GM21360 (cell line): ENCODE results near the gene SART3.
"Not testable (repeated sequence)": the region's sequence is repeated elsewhere in the genome, so short reads cannot be mapped to it uniquely, and the experiment has no call there.

Source experiments
- ATAC-seq: cut with Tn5 transposase; IDR thresholded peaks from one replicate; pipeline ENCODE4 v1.9.1; 2021; ENCODE audit warnings: mild to moderate bottlenecking, moderate library complexity; ENCODE audit not compliant: unreplicated experiment

SART3 gene

DNA sequence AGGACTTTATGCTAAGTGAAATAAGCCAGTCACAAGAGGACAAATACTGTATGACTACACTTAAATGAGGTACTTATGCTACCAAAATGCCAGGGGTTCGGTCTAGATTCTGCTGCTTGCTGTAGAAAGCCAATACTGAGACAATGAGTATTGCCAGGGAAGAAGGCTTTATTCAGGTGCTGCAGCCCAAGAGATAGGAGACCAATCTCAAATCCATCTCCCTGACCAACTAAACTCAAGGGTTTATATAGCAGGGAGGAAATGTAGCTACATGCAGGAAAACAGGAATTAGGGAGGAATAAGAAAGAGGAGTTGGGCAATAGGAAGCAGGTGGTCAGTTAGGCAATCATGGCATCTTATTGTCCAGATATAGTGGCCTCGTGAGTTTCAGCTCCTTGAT lies 58.1 kb downstream of the SART3 start:
- no peak for ATAC-seq

DNA sequence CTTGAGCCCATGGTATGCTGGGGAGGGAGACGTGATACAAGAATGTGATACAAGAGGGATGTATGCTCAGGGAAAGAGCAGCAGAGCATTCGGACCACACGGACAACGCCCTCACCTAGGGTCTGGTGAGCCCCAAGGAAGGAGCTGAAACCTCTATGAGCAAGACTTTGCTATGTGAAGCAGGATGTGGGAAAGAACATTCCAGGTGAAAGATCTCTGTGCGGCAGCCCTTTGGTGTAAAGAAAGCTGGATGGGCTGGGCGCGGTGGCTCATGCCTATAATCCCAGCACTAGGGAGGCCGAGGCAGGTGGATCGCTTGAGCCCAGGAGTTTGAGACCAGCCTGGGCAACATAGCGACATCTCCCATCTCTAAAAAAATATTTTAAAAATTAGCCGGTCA lies 62.8 kb downstream of the SART3 start:
- no peak for ATAC-seq

DNA sequence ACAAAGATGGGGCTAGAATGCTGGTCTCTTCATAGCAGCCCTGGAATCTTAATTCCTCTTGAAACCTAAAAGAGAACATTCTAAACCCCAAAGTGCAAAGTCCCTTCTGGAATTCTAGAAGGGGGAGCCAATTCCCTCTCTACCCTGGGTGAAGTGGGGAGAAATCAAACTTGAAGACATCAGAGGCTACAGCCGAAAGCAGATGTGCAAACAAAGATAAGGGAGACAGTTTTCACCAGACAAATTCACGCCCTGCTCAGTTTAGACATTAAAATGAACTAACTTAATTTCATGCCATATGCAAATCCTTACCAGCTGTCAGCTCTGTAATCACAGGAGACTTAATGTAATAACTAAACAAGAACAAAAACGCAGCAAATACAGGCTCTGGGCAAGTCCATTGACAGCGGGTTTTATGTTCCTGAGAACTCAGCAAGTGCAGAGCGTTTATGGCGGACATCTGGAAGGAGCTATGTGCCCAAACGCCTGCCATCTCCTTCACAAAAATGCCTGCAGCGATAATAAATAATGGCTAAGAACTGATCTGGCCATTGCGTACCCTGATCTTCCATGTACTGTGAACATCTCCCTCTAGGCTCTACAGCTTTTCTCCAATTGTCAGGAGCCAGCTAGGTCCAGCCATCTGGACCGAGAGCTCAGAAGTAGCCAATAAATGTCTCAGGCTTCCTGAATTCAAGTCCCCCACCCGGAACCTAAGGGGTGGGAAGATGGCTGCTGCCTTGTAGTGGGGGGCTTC lies 65.0 kb downstream of the SART3 start:
- ATAC-seq: no peak

DNA sequence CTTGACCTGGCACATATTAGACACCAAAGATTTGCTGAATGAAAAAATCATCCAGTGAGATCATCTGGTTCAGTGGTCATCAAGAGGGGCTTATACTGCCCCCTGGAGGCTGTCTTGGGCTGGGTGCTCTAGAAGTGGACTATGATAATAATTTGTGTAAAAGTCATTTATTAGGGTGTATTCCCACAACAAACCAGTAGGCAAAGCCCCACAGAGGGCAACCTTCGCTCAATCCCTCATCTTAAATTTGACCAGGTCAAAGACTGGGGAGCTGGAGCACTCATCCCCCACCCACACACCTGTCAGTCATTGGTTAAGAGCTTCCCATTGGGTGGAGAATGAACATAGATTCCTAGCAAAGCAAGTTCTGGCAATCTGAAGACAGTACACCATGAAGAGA lies 65.9 kb downstream of the SART3 start:
- no peak for ATAC-seq

DNA sequence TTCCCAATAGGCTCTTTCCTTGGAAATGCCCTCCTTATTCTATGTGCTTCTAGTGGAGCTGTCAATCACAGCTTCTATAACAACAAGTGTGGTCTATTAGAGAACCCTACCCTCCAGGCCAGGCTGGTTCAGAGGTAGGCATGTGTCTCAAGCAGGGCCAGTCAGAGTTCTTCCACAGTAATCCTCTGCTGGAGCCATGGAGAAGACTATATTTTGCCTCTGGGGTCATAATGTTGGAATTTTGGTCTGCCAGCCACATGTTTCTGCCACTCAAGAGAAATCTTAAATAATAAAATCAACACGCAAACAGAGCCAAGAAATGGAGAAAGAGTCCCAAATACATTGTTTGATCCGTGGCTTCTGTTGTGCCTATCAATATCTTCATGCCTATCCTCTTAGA lies 69.7 kb downstream of the SART3 start:
- ATAC-seq: no peak

DNA sequence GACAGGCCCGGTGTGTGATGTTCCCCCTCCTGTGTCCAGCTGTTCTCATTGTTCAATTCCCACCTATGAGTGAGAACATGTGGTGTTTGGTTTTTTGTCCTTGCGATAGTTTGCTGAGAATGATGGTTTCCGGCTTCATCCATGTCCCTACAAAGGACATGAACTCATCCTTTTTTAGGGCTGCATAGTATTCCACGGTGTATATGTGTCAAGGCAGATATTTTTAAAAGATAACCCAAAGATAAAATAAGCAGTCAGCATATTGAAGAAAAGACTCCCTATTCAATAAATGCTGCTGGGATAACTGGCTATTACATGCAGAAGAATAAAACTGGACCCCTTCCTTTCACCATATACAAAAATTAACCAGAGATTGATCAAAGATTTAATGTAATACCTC lies 73.9 kb downstream of the SART3 start:
- ATAC-seq: not testable (repeated sequence)

DNA sequence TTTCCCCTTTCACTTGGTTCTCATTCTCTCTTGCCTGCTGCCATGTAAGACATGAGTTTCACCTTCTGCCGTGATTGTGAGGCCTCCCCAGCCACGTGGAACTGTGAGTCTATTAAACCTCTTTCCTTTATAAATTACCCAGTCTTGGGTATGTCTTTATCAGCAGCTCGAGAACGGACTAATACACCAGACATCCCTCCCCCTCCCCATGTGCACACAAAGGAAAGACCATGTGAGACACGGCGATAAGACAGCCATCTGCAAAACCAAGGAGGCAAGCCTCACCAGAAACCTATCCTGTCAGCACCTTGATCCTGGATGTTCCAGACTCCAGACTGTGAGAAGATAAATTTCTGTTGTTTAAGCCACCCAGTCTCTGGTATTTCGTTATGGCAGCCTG lies 75.6 kb downstream of the SART3 start:
- ATAC-seq: not testable (repeated sequence)

DNA sequence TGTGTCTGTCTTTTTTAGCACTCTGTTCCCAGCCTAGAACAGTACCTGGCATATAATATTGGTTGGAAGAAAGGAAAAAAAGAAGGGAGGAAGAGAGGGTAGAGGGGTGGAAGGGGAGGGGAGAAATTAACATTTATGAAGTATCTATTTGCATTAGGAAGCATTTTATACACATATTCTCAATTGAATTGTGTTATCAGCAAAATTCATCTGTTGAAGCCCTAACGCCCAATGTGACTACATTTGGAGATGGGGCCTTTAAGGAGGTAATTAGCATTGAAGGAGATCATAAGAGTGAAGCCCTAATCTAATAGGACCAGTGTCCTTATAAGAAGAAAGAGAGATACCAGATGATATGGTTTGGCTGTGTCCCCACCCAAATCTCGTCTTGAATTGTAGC lies 76.1 kb downstream of the SART3 start:
- no peak for ATAC-seq

DNA sequence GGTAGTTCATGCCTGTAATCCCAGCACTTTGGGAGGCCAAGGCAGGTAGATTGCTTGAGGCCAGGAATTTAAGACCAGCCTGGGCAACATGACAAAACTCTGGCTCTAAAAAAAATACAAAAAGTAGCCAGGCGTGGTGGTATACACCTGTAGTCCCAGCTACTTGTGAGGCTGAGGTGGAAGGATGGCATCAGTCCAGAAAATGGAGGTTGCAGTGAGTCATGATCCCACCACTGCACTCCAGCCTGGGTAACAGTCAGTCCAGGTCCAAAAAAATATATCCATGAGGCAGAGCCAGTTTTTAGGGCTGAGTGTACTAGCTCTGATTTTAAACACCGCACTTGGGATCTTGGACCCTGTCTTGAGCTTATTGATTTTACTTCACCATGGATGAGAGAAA lies 76.5 kb downstream of the SART3 start:
- no peak for ATAC-seq

DNA sequence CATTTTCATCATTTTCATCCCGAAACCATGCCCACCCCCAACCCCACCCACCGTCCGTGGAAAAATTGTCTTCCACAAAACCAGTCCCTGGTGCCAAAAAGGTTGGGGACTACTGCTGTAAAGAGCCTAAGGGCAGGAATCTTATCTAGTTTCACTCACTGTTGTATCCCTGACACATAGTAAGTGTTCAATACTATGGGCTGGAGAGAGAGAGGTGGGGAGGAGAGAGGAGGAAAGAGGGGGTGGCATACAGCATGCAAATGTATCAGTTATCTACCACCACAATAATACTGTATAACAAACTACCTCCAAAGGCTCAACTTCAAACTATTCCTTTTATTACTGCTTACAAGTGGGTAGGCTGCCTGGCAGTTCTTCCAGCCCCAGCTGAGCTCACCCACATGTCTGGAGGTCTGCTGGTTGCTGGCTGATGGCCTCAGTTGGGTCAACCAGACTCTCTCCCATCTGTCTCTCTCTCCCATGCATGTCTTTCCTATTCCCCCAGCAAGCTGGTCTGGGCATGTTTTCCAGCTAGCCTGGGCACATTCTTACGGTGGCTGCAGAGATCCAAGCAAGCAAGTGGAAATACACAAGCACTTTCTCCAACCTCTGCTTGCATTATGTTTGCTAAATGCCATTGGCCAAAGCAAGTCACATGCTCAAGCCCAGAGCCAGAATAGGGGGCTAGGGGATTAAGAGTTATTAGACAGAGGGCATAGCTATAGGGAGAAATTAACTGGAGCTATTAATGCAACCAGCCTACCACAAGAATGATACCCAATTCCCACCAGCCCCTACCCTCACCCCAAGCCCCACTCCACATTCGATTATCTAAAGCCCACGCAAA lies 77.5 kb downstream of the SART3 start:
- no peak for ATAC-seq

DNA sequence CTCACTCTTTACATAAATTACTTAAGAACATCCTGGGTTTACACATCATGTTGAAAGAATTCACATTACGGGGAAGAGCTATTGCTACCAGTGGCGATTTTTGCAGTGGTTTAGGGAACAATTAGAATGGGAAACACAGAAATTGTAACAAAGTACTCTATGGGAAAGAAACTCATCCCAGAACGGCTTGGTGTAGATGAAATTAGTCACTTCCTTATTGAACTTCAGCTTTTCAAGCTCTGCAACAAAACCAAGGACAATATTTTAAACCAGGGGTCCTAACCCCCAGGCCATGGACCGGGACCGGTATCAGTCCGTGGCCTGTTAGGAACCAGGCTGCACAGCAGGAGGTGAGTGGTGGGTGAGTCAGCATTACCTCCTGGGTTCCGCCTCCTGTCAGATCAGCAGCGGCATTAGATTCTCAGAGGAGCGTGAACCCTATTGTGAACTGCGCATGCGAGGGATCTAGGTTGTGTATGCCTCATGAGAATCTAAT lies 78.2 kb downstream of the SART3 start:
- no peak for ATAC-seq

DNA sequence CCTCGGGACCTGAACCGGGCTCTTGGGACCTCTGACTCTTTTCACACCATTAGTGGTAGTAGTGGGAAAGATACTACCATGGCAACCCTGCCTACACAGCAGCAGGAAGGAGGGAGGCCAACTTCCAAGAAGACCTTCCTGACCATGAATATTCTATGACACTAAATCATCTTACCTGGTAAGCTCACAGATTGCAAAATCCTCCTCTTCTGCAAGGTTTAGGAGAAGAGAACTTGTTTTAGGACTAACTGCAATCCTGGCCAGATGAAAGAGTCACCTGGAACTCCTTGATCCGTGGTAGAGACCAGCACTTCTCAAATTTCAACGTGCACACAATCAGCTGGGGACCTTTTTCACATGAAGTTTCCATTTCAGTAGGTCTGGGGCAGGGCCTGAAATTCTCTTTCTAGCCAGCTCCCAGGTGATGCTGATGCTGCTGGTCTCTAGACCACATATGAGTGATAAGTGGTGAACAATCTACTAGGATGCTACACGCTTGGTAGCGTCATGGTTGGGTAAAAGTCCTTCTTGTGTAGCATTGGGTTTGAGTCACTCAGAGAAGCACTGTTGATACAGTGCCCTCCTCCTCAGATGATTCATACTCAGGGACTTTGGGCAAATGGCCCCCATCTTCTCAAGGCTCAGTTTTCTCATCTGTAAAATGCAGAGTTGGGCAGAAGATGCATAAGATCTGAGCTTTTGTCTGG lies 81.5 kb downstream of the SART3 start:
- no peak for ATAC-seq

DNA sequence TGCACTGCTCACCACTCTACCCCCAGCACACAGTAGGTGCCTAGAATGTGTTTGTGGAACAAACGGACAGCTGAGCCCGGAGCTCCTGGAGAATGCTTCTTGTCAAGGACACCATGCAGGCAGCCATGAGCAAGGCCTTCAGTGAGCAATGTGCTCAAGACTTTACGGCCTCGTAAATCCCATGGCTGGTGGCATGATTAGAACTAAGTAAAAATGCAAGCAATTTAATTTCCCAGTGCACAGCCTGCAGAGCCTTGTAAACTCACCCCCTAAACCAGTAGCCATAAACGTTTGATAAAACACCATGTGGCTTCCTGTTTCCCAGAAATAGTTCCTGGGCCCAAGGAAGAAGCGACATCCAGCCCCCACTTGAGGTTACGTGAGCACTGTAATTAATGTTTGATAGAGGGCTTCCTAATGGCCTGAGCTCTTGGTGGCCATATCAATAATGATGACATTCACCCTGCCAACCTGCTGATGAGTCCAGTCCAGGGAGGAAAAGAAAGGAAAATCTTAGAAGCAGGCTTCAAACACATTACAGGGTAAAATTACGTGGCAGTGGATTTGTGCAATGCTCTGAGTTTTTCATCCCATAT lies 82.3 kb downstream of the SART3 start:
- ATAC-seq: no peak

DNA sequence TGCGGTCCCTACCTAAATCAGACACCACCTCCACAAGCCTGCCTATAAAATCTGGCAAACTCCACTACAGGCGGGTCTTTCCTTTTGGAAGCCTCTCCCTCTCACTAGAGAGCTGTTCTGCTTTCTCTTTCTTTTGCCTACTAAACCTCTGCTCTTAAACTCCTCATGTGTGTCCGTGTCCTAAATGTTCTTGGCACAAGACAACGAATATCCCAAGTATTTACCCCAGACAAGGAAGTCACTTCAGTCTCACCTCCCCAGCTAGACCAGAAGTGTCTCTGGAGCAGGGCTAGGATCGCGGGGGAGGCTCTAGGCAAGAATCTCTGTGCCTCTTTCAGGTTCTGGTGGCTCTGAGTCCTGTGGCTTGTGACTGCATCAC lies 83.1 kb downstream of the SART3 start:
- ATAC-seq: no peak

DNA sequence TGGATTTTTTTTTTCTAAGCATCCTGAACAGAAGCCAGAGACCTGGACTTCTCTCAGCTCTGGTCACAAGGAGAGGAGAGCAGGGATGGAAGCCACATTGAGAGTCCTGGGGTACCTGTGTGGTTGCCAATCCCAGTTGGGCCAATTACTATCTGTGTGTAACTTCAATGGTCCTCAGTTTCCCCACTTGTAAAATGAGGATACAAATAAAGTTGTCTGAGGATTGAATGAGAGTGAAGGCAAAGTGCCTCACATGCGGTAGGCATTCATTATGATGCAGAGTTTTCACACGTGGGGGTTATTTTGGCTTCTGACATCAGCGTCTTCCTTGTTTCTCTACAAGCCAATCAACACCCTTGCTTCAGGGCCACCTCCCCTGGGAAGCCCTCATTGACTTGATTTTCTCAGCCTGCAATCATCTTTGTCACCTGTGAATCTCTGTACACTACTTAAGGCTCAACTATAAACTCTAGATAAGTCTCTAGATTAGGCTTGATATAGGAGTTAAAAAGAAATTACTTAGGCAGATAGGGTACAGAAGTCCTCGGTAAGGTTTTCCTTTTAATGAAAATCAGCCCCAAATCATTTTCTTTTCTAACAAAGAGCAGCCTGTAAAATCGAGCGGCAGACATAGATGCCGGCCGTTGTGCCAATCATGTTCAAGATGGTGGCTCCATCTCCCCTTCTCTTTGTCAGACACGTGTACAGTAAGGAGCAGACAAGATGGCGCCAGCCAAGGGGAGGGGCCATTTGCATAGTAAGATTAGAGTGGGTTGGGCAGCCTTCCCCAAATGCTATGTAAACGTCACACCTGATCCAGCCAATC lies 83.7 kb downstream of the SART3 start:
- no peak for ATAC-seq

DNA sequence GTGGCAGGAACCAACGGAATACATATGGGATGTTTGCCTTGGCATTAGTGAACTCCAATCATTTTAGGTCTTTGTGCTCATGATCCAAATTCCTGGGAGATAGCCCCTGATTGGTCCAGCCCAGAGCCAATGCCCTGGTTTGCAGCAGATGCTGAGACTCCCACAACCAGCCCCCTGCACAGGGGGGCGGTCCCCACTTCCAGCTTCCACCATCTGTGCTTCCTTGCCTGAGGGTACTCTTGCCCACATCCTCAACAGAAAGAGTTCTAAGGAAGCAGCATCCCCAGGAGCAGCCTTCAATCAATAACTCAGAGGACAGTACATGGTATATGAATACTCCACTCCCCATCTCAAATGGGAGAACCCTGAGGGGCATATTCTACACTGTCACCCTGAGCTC lies 85.6 kb downstream of the SART3 start:
- ATAC-seq: no peak

DNA sequence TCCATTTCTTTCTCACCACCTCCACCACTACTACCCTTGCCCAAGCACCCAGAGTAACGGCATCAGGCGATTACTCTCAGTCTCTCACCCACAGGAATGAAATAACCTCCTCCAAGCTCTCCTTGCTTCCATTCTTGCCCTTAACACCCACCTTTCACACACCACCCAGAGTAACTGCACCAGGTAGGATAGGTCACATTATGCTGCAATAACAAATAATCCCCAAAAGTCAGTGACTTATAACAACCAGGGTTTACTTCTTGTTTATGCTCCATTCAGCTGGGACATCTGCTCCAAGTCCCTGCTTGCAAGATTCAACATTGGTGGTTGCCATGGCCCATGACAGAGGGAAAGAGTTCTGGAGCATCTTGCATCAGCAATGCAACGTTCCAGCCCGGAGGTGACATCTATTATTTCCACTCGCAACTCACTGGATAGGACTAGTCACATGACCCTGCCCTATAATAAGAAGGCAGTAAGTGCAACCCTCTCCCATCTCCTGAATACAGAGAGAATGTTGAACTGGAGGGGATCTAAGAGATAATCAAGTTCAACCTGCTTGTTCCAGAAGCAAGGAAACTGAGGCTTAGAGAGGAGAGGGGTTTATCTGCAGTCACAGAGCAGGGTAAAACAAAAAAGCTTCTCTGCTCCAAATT lies 87.4 kb downstream of the SART3 start:
- ATAC-seq: no peak
